Transverse colon (tissue), 4 donors: ENCODE results near the gene MINDY1. TPM values are rescaled to one million over a fixed set of nuclear protein-coding genes. Genes with fewer than 3 reads are reported as not detected.

Experiments used
- DNase-seq: peaks from one replicate; pipeline ENCODE4 v3.0.0-alpha.2; 2019
- H3K27ac ChIP-seq, 4 donors: fragments of 200-600 bp; sonication (generic); 2 replicates each; pipeline ENCODE4 v1.5.1; 2016 to 2018; ENCODE audit warnings: inconsistent platforms in 4 of 4
- H3K27me3 ChIP-seq: fragments of 200-600 bp; sonication (generic); 2 replicates; pipeline ENCODE4 v1.5.1; 2017; ENCODE audit warnings: inconsistent platforms
- H3K36me3 ChIP-seq, 4 donors: fragments of 200-600 bp; sonication (generic); 2 replicates each; pipeline ENCODE4 v1.5.1; 2017 to 2019; ENCODE audit warnings: inconsistent platforms in 4 of 4
- H3K4me1 ChIP-seq, 4 donors: fragments of 200-600 bp; sonication (generic); 2 replicates each; pipeline ENCODE4 v1.5.1; 2017 to 2020; ENCODE audit warnings: inconsistent platforms in 4 of 4
- H3K4me3 ChIP-seq, 4 donors: fragments of 200-600 bp; sonication (generic); 1 replicate in 1 of 4; 2 replicates in 3 of 4; pipeline versions ENCODE4 v1.5.1 to v1.6.1; 2017 to 2019; ENCODE audit warnings: inconsistent platforms in 4 of 4
- H3K9me3 ChIP-seq, 2 donors: fragments of 200-600 bp; sonication (generic); 2 replicates each; pipeline ENCODE4 v1.5.1; 2017 to 2019; ENCODE audit warnings: inconsistent platforms in 2 of 2
- EP300 ChIP-seq: sonication (generic); formaldehyde crosslinking; IDR thresholded peaks from one replicate; pipeline ENCODE4 v1.6.1; 2017; ENCODE audit warnings: antibody characterized with exemption, low read depth
- POLR2A ChIP-seq: fragments of 450-650 bp; IDR thresholded peaks from one replicate; pipeline ENCODE4 v1.6.1; 2016; ENCODE audit warnings: antibody characterized with exemption, mild to moderate bottlenecking, moderate library complexity
- POLR2AphosphoS5 ChIP-seq, 3 donors: sonication (generic); formaldehyde crosslinking; IDR thresholded peaks; one replicate each; pipeline ENCODE4 v1.6.1; 2016; ENCODE audit warnings: antibody characterized with exemption in 3 of 3
- WGBS, 2 donors: methylation state at CpG; one replicate each; pipeline ENCODE4 v1.1.5; 2018; ENCODE audit warnings: low coverage in 1 of 2; 5-methylcytosine and 5-hydroxymethylcytosine counted together
- in situ Hi-C, 4 donors: fragments of 200-750 bp; cut with MboI; loops; one replicate each; pipeline versions ENCODE4 v1.15.0 to v1.15.1; 2017; ENCODE audit warnings: low sequenced_read_pairs in 3 of 4, low pct_ligation_motif_present in 1 of 4, low pct_unique_long_range_greater_than_20kb in 1 of 4
- intact Hi-C: fragments of 100-400 bp; cut with DNase I; formaldehyde crosslinking; loops from one replicate; pipeline ENCODE4 v1.15.1; 2023; ENCODE audit warnings: low total_unique reads
- total RNA-seq, 4 donors: library from RNA; depleted of rRNA; stranded (reverse); fragments of >200 nt; gene quantifications; one replicate each; pipeline ENCODE4 v1.1.0, GENCODE V29; 2016
- TF ChIP-seq, protein P1 (sequence below), 5 experiments: fragments of 200-600 bp in 3 of 5; fragments of 450-650 bp in 2 of 5; sonication (generic) in 3 of 5; IDR thresholded peaks; 1 replicate in 2 of 5; 2 replicates in 3 of 5; pipeline ENCODE4 v1.5.1; 2016 to 2017; ENCODE audit warnings: antibody characterized with exemption in 5 of 5, inconsistent platforms in 3 of 5, mild to moderate bottlenecking in 2 of 5, moderate library complexity in 1 of 5

The MINDY1 gene
- total RNA-seq, 4 donors from 2014 or later: 27.7 to 66.2 (median 54.8) TPM

DNA sequence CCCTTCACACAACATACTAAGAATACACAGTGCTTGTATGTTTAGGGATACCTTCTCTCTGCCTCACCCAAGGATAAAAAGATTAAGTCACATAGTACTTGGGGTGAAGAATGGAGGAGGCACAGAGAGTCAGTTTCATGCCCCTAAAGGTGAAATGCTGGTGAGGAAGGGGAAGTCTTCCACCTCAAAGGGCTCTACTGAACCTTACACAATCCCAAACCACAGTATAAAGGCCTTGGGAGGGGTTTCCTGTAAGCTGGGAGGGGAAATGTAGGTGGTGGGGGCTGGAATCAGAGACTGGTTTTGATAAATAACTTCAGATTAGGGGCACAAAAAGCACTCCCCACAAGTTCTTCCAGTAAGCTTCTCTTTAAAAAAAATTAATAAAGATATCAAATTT, 3.5 kb downstream of the MINDY1 start:
- in situ Hi-C loops (no loop called here), intact Hi-C loops (no loop called here)
- Histone ChIP-seq H3K9me3 (no peaks in the 10 kb centered on the region), H3K27ac (peak overlapping the region in 1 of 4 donors; percentile 20), H3K27me3 (no peaks in the 10 kb centered on the region), H3K4me1 (peaks cover 29 to 49% (median 37%) of the 10 kb centered on the region in 4 donors), H3K4me3 (peak overlapping the region in 1 of 4 donors; percentile 7), H3K36me3 (peaks cover 0 to 23% (median 4%) of the 10 kb centered on the region in 4 donors)
- no peak for DNase-seq
- TF ChIP-seq POLR2A: no peak
- TF ChIP-seq POLR2AphosphoS5 (IDR thresholded peaks at IDR 0.05): no peak
- TF ChIP-seq, protein P1, sequence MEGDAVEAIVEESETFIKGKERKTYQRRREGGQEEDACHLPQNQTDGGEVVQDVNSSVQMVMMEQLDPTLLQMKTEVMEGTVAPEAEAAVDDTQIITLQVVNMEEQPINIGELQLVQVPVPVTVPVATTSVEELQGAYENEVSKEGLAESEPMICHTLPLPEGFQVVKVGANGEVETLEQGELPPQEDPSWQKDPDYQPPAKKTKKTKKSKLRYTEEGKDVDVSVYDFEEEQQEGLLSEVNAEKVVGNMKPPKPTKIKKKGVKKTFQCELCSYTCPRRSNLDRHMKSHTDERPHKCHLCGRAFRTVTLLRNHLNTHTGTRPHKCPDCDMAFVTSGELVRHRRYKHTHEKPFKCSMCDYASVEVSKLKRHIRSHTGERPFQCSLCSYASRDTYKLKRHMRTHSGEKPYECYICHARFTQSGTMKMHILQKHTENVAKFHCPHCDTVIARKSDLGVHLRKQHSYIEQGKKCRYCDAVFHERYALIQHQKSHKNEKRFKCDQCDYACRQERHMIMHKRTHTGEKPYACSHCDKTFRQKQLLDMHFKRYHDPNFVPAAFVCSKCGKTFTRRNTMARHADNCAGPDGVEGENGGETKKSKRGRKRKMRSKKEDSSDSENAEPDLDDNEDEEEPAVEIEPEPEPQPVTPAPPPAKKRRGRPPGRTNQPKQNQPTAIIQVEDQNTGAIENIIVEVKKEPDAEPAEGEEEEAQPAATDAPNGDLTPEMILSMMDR (IDR thresholded peaks at IDR 0.05): no peak
- TF ChIP-seq EP300: no peak

DNA sequence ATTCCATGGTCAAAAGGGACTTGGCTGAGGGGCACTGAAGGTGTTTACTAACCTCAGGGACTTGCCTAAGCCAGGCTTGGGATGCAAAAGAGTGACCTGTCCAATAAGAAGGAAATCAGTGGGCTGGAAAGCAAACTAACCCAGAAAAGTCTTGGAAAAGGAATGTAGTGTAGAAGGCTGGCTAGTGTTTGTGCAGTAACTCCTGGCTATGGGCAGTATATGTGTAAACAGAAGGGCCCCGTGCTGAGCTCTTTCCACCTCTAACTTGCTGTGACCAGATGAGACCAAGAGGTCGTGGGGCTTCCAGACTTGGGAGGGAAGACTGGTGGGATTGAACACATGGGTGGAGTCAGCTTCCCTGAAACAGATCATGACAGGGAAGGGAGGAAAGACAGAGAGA, 4.1 kb downstream of the MINDY1 start:
- intact Hi-C loops: no loop called here
- TF ChIP-seq POLR2A: no peak
- TF ChIP-seq EP300: no peak
- TF ChIP-seq, protein P1 (IDR thresholded peaks at IDR 0.05): no peak
- no peak for TF ChIP-seq POLR2AphosphoS5 (IDR thresholded peaks at IDR 0.05)
- Histone ChIP-seq H3K4me1 (peaks cover 25 to 44% (median 33%) of the 10 kb centered on the region in 4 donors), H3K4me3 (no peak overlapping the region), H3K9me3 (no peaks in the 10 kb centered on the region), H3K27ac (no peak overlapping the region), H3K36me3 (peaks cover 0 to 23% (median 4%) of the 10 kb centered on the region in 4 donors), H3K27me3 (no peaks in the 10 kb centered on the region)
- WGBS, 2 donors: 42% methylated on average over 2 of the region's 2 CpGs; no CpG with 5 or more reads in 1 of the 2 donors
- DNase-seq: no peak
- in situ Hi-C loops: no loop called here

DNA sequence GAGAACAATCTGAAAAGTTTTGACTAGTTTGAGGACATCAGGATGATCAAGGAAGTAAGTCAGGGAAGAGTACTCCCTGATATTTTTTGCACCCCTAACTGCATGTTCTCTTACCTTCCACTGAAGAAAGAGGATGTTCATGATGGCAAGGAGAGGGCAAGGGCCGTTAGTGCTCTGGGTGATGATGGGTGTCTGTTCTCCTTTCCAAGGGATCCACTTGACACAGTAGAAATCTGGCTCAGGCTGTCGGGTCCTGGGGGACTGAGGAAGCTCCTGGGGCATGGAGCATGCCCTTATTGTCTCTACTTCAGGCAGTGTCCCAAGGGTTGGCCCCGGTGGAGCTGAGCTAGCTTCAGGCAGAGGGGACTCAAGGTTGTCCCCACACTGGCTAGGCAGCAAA, 4.7 kb downstream of the MINDY1 start:
- Histone ChIP-seq H3K27ac (no peak overlapping the region), H3K4me3 (no peak overlapping the region), H3K9me3 (no peaks in the 10 kb centered on the region), H3K4me1 (peaks cover 19 to 38% (median 28%) of the 10 kb centered on the region in 4 donors), H3K36me3 (peaks cover 0 to 23% (median 7%) of the 10 kb centered on the region in 4 donors), H3K27me3 (no peaks in the 10 kb centered on the region)
- intact Hi-C loops (no loop called here), in situ Hi-C loops (no loop called here)
- 80% methylated on average over 3 of the region's 3 CpGs; no CpG with 5 or more reads in 1 of the 2 donors for WGBS, 2 donors
- TF ChIP-seq POLR2A (no peak), EP300 (no peak), POLR2AphosphoS5 (IDR thresholded peaks at IDR 0.05) (no peak)
- TF ChIP-seq, protein P1 (IDR thresholded peaks at IDR 0.05): no peak
- no peak for DNase-seq

DNA sequence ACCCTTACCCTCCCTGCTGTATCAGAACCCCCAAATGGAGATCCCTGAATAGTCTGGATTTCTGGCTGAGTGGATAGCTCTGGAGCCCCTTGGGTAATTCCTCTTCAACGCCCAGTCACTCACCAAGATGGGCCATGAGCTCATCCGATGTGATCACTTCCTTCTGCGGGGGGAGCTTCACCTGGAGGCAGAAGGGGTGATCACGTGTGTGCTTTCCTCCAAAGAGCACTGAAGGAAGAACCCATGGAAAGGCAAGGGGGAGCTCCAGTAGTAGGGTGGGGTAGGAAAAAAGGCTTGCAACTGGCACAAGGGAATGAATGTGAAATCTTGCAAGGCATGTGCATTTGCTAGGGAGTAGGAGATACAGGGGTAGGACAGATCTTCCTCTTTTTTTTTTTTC, 5.1 kb downstream of the MINDY1 start:
- DNase-seq: no peak
- in situ Hi-C loops (no loop called here), intact Hi-C loops (no loop called here)
- H3K9me3 ChIP-seq: no peaks in the 10 kb centered on the region
- H3K36me3 ChIP-seq: peaks cover 0 to 23% (median 7%) of the 10 kb centered on the region in 4 donors
- H3K4me3 ChIP-seq: no peak overlapping the region
- H3K27me3 ChIP-seq: no peaks in the 10 kb centered on the region
- 69 to 80% methylated on average over 2 to 4 of the region's 4 CpGs for WGBS, 2 donors
- H3K4me1 ChIP-seq: peaks cover 18 to 35% (median 24%) of the 10 kb centered on the region in 4 donors
- H3K27ac ChIP-seq: no peak overlapping the region
- TF ChIP-seq, protein P1 (IDR thresholded peaks at IDR 0.05): no peak
- TF ChIP-seq POLR2A (no peak), POLR2AphosphoS5 (IDR thresholded peaks at IDR 0.05) (no peak)
